ENCODE data around the gene ADORA1. TPM values are rescaled to one million over a fixed set of nuclear protein-coding genes. Genes with fewer than 3 reads are reported as not detected.

Gene ADORA1
- total RNA-seq, 1 donor from 2014 or later = 0.53 TPM

- no peak for DNase-seq (ENCODE audit: low spot score)
- no peak for ATAC-seq
These were observed 33.6 kb upstream of the ADORA1 start for GRCh38 chr1:203093754-203094410.

DNA sequence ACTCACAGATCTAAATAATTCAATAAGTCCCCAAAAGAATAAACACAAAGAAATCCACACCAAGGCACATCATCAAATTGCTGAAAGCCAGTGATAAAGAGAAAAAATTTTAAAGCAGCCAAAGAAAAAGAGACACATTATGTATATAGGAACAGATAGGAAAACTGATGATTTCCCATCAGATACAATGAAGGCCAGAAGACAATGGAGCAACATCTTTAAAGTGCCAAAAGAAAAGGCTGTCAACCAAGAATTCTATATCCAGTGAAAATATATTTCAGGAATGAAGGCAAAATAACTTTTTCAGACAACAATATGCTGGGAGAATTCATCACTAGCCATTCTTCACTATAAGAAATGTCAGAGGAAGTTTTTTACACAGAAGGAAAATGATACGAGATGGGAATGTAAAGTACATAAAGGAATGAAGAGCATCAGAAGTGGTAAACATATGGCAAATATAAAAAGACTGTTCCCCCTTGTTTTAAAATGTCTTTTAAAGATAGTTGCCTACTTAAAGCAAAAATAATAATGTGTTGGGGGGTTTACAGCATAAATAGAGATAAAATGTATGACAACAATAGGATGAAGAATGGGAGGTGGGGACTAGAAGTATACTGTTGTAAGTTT, 32.4 kb upstream of the ADORA1 start:
- ATAC-seq (no peak), DNase-seq (ENCODE audit: low spot score) (no peak)

GRCh38 chr1:203096566-203096965, 31.0 kb upstream of the ADORA1 start:
- ATAC-seq (no peak), DNase-seq (ENCODE audit: low spot score) (no peak)

GRCh38 chr1:203097001-203097400, 30.5 kb upstream of the ADORA1 start:
- ATAC-seq (no peak), DNase-seq (ENCODE audit: low spot score) (no peak)

- no peak for DNase-seq (ENCODE audit: low spot score)
- ATAC-seq = no peak
These were observed 29.1 kb upstream of the ADORA1 start for GRCh38 chr1:203098445-203098844.

DNA sequence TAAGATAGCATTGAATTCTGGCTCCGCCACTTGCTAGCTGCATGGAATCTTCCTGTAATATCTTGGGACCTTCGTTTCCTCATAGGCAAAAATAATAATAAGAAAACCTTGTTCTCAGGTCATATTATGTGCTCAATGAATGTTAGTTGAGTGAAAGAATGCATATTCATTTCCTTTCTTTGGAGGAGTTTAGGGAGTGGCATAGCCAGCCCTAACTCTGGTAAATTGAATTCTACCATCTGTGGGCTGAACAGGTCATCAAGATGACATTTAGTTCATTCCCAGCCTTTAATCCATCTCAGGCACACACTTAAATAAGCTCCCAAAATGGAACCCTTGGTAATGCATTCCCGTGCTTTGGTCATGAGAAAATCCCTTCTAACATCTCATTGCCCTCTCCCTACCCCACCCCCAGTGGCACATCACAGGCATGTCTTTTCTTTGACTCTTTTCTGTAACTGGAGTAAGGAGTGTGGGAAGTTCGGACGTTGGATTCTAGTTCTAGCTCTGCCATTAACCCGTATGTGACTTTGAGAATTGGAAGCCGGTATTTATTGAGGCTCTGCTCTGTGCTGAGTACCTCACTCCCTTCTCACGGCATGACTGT, 28.5 kb upstream of the ADORA1 start:
- no peak for ATAC-seq
- no peak for DNase-seq (ENCODE audit: low spot score)

GRCh38 chr1:203099805-203100515, 27.6 kb upstream of the ADORA1 start:
- DNase-seq (ENCODE audit: low spot score) (no peak), ATAC-seq (no peak)

GRCh38 chr1:203100516-203100869, 27.0 kb upstream of the ADORA1 start:
- ATAC-seq (no peak), DNase-seq (ENCODE audit: low spot score) (no peak)

DNA sequence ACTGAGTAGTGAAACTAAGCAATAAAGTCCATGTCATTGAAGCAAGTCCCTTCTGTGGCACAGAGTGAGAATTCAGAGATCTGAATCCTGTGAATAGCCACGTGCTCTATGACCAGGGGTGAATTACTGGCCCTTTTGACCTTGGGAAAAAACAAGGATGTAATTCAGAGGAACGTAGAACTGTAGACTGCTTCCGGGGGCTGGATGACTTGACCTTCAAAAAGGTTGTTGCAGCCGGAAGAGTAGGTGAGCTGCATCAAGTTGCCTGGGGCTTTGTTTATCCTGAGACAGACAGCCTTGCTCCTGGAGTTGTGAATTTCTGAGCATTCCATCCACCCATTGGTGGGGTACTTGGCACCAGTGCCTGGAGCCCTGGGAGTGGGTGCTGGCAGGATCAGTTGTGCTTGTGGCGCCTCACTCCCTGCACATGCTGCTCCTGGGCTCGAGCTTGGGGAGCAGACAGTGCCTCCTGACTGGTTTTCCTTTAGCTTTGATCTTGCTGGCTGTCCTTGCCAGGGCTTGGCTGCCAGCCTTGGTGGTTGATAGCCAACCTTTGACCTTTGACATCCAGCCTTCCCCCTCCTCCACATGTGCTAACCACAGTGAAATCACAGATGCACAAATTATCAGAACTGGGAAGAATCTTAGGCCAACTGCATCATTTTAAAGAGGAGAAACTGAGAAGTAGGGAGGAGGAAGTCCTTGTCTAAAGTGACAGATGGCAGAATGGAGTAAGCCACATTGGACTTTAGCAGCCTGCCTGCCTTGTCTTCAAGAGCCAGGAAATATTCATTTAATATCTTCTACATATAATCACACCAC, 25.5 kb upstream of the ADORA1 start:
- peak; percentile 80 for DNase-seq (ENCODE audit: low spot score)
- peak; percentile 98 for ATAC-seq

GRCh38 chr1:203103216-203103615, 24.3 kb upstream of the ADORA1 start:
- no peak for ATAC-seq

GRCh38 chr1:203103829-203104495, 23.6 kb upstream of the ADORA1 start:
- DNase-seq (ENCODE audit: low spot score) (no peak), ATAC-seq (no peak)

More at GRCh38 chr1:203103216-203103615, 24.3 kb upstream of the ADORA1 start:
- no peak for DNase-seq (ENCODE audit: low spot score)

DNA sequence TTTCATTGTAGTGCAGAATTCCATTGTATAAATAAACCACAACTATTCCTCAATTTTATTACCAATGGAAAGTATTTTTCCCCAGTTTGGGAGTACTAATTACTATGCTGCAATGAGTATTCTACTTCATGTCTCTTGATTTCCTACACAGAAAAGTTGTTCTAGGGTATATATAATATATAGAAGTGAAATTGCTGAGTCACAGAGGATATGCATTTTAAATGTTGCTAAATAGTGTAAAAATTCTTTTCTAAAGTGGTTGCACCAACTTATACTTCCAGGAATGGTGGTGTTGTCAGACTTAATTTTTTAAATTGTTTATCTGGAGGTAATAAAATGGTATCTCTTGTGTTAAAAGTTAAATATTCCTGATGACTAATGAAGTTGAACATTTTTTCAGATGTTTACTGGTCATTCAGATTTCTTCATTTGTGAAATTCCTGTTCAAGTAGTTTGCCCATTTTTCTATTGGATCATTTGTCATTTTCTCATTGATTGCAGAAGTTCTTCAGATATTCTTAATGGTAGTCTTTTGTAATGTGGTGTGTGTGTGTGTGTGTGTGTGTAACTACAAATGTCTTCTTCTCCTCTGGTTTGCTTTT, 22.6 kb upstream of the ADORA1 start:
- DNase-seq (ENCODE audit: low spot score) (no peak), ATAC-seq (no peak)

DNA sequence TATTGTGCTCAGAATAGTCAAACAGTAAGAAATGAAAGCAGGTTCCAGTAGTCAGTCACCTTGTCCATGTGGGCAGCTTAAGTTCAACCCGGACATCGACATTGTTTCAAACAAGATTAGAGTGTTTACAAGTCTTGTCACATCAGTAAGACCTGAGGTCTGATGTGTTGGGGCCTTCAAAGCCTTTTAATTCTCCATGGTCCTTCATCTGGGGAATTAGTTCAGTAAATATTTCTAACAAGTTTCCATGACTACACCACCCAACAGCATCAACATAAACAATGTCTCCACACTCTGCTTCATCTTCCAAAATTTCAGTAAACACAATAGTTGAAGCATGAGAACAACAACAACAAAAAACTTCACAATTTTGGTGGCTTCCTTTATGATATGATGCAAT, 15.1 kb upstream of the ADORA1 start:
- DNase-seq (ENCODE audit: low spot score) (no peak), ATAC-seq (no peak)

- ATAC-seq (no peak), DNase-seq (ENCODE audit: low spot score) (no peak)
These were observed 14.2 kb upstream of the ADORA1 start for GRCh38 chr1:203113308-203113707.

GRCh38 chr1:203114202-203114601, 13.3 kb upstream of the ADORA1 start:
- DNase-seq (ENCODE audit: low spot score) (peak; percentile 24), ATAC-seq (no peak)

- ATAC-seq (no peak), DNase-seq (ENCODE audit: low spot score) (no peak)
These were observed 11.3 kb upstream of the ADORA1 start for GRCh38 chr1:203116091-203116820.

- ATAC-seq (peak; percentile 92), DNase-seq (ENCODE audit: low spot score) (peak; percentile 62)
These were observed 9.6 kb upstream of the ADORA1 start for GRCh38 chr1:203117611-203118575.
